ENCODE data around the gene SLF2. TPM values are rescaled to one million over a fixed set of nuclear protein-coding genes. Genes with fewer than 3 reads are reported as not detected.

SLF2 gene
- total RNA-seq, 2 experiments from 2014 or later, result 30.9 to 34.3 TPM

DNA sequence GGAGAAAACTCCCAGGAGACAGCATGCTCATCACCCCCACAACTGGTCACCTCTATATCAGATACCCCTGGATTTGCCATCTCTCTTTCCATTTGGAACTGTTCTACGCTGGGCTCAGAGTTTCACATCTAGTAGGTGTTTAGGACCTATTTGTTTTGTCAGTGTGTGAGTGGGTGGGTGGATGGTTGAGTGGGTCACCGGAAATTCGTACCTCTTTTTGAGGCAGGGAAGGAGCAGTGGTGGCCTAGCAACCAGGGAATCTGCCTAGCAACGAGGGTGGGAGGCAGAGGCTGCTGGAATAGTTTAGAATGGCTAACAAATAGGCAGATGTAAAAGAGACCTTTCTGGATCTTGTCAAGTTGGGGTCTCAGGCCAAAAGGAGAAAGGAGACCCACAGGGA, 23.2 kb upstream of the SLF2 start:
- POLR2A ChIA-PET, result no interaction called here
- intact Hi-C loops (cut with DNase I, micrococcal nuclease), result no loop called here
- peaks cover 21% of the 10 kb centered on the region for H3K27me3 Mint-ChIP-seq
- CTCF ChIA-PET, result interaction anchor here (0.8 to 1.7 kb wide), 4 partner anchors 13 to 280 kb away, joined by 3 to 5 read pairs (median 4); no protein-coding TSS in a partner anchor
- H3K27ac Mint-ChIP-seq, result no peak overlapping the region
- ATAC-seq (no peak), DNase-seq (no peak)
- peaks cover 4% of the 10 kb centered on the region for H3K4me1 Mint-ChIP-seq
- no peak overlapping the region for H3K4me3 Mint-ChIP-seq
- H3K36me3 Mint-ChIP-seq (ENCODE audit: low read depth), result no peaks in the 10 kb centered on the region
- no peaks in the 10 kb centered on the region for H3K9me3 Mint-ChIP-seq (ENCODE audit: low read depth)

DNA sequence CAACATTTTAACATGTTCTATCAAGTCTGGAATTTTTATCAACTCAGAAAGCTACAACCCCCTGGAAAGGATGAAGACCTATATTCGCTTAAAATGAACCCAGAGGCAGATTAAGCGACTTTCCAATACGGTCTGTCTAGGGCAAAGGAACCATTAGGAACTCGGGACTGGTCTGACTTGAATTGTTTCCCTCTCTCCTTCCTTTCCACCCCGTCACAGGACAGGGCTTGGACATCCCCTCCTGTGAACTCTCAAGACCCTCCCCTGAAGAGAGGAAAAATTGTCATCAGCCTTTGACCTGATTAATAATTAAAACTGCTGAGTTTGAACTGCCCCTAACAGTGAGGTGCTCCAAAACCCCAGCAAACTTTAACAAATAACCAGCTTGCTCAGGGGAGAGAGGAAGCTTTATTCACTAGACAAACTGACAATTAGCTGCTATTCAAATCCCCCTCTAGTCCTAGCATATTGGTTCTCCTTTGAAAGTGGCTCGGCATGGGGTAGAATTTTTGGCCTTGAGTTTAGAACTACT, 22.6 kb upstream of the SLF2 start:
- H3K4me3 Mint-ChIP-seq, result no peak overlapping the region
- ChIA-PET POLR2A (no interaction called here), CTCF (no interaction called here)
- peaks cover 4% of the 10 kb centered on the region for H3K4me1 Mint-ChIP-seq
- no peaks in the 10 kb centered on the region for H3K36me3 Mint-ChIP-seq (ENCODE audit: low read depth)
- H3K9me3 Mint-ChIP-seq (ENCODE audit: low read depth), result no peaks in the 10 kb centered on the region
- no peak for ATAC-seq
- no peak for DNase-seq
- intact Hi-C loops (cut with DNase I, micrococcal nuclease), result no loop called here
- H3K27ac Mint-ChIP-seq, result no peak overlapping the region
- peaks cover 21% of the 10 kb centered on the region for H3K27me3 Mint-ChIP-seq

DNA sequence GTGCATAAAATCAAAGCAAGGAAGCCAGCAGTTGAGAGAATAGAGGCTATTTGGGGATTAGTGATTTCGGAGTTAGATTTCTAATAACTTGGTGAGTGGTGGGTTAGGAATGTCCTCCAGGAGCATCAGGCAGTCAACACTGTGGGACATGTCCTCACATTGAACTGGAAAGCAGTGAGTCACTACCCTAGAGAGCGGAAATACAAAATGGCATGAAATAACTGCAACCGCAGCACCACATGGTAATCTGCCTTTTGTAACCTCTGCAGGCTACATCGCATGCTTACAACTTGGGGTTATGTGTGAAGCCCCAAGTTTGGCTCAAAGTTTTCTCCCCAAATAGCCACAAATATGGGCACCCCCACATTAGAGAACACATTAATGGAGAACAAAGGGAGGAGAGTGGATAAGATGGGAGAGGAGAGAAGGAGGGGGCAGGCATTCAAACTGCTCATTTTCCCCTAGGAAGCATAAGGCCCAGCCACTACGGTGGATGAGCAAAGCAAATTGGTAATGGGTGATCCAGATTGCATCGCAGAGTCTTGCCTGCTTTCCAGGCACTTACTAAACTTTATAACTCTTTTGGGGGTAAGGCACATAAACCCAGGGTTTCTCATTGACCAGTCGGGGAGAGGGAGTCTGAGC, 22.0 kb upstream of the SLF2 start:
- POLR2A ChIA-PET, result no interaction called here
- peaks cover 4% of the 10 kb centered on the region for H3K4me1 Mint-ChIP-seq
- H3K27me3 Mint-ChIP-seq, result peaks cover 21% of the 10 kb centered on the region
- CTCF ChIA-PET, result no interaction called here
- H3K9me3 Mint-ChIP-seq (ENCODE audit: low read depth), result no peaks in the 10 kb centered on the region
- no peaks in the 10 kb centered on the region for H3K36me3 Mint-ChIP-seq (ENCODE audit: low read depth)
- H3K4me3 Mint-ChIP-seq, result no peak overlapping the region
- no peak overlapping the region for H3K27ac Mint-ChIP-seq
- intact Hi-C loops (cut with DNase I, micrococcal nuclease), result no loop called here
- ATAC-seq, result no peak
- DNase-seq, result no peak

DNA sequence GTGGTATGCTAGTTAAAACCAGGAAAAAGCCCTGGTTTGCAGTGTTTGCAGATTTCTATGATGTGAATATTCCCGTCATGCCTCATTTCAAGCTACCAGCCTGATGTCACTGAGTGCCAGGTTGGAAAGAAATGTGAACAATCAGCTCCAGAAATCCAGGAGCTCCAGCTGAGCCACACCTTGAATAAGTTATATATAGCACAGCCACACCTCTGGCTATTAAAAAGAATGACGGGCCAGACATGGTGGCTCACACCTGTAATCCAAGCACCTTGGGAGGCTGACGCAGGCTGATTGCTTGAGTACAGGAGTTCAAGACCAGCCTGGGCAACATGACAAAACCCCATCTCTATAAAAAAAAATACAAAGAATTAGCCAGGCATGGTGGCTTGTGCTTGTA, 18.7 kb upstream of the SLF2 start:
- H3K27ac Mint-ChIP-seq, result no peak overlapping the region
- ATAC-seq (no peak), DNase-seq (no peak)
- H3K36me3 Mint-ChIP-seq (ENCODE audit: low read depth), result no peaks in the 10 kb centered on the region
- no peaks in the 10 kb centered on the region for H3K9me3 Mint-ChIP-seq (ENCODE audit: low read depth)
- intact Hi-C loops (cut with DNase I, micrococcal nuclease), result no loop called here
- H3K27me3 Mint-ChIP-seq, result peaks cover 22% of the 10 kb centered on the region
- CTCF ChIA-PET, result interaction anchor here (1.0 to 1.4 kb wide), 2 partner anchors 22 to 27 kb away, joined by 4 read pairs; no protein-coding TSS in a partner anchor
- H3K4me3 Mint-ChIP-seq, result no peak overlapping the region
- peaks cover 4% of the 10 kb centered on the region for H3K4me1 Mint-ChIP-seq
- POLR2A ChIA-PET, result no interaction called here

DNA sequence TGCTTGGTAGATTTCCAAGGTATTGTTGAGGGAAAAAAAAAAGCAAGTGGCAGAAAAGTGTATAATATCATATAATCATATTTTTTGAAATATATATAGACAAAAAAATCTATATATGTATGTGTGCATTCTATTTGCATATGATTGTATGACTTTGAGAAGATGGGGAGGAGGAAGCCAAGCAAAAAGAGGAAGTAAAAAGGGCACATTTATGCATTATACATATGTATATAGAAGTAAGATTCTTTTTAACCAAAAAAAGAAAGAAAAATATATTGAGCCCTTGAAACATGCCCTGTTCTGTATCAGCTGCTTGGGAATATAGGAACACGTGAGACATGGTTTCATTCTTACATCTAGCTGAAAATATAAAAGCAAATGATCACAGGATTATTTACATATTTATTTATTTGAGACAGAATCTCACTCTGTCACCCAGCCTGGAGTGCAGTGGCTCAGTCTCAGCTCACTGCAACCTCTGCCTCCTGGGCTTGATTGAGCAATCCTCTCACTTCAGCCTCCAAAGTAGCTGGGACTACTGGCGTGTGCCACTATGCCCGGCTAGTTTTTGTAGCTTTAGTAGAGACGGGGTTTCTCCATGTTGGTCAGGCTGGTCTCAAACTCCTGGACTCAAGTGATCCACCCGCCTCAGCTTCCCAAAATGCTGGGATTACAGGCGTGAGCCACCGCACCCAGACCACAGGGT, 18.0 kb upstream of the SLF2 start:
- peaks cover 18% of the 10 kb centered on the region for H3K27me3 Mint-ChIP-seq
- intact Hi-C loops (cut with DNase I, micrococcal nuclease), result no loop called here

DNA sequence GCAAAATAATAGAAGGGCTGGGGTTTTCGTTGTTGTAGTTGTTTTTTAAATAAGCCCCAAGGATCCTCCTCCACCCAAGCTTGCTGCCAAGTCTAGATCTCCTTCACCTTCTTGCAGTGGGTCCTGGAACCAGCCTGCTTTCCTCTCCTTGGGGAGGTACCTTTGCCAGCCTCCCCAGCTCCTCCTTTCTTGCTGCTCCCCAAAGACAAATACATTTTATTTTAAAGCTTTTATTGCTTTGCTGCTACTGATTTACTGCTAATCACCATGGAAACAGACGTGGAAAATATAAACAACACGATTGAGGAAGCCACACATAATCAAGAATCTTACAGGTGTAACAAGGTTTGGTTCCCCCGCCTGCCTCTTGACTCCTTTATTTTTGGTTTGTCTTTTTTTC, 17.4 kb upstream of the SLF2 start:
- ATAC-seq (no peak), DNase-seq (no peak)
- ChIA-PET POLR2A (interaction anchor here (0.5 kb wide), 1 partner anchor 379 kb away, joined by 3 read pairs; no protein-coding TSS in a partner anchor), CTCF (interaction anchor here (0.7 to 1.4 kb wide), 2 partner anchors 24 to 200 kb away, joined by 4 read pairs; no protein-coding TSS in a partner anchor)
- Mint-ChIP-seq H3K9me3 (ENCODE audit: low read depth) (no peaks in the 10 kb centered on the region), H3K4me3 (no peak overlapping the region), H3K27me3 (peaks cover 15% of the 10 kb centered on the region), H3K36me3 (ENCODE audit: low read depth) (no peaks in the 10 kb centered on the region), H3K4me1 (no peaks in the 10 kb centered on the region), H3K27ac (no peak overlapping the region)
- intact Hi-C loops (cut with DNase I, micrococcal nuclease), result no loop called here

More for the DNA sequence above, 18.0 kb upstream of the SLF2 start:
- ATAC-seq (no peak), DNase-seq (no peak)
- peaks cover under 1% of the 10 kb centered on the region for H3K4me1 Mint-ChIP-seq
- ChIA-PET CTCF (interaction anchor here (1.4 kb wide), 1 partner anchor 23 kb away, joined by 4 read pairs; no protein-coding TSS in a partner anchor), POLR2A (interaction anchor here (0.5 kb wide), 1 partner anchor 378 kb away, joined by 3 read pairs; no protein-coding TSS in a partner anchor)
- H3K4me3 Mint-ChIP-seq, result no peak overlapping the region
- H3K27ac Mint-ChIP-seq, result no peak overlapping the region
- no peaks in the 10 kb centered on the region for H3K36me3 Mint-ChIP-seq (ENCODE audit: low read depth)
- H3K9me3 Mint-ChIP-seq (ENCODE audit: low read depth), result no peaks in the 10 kb centered on the region

DNA sequence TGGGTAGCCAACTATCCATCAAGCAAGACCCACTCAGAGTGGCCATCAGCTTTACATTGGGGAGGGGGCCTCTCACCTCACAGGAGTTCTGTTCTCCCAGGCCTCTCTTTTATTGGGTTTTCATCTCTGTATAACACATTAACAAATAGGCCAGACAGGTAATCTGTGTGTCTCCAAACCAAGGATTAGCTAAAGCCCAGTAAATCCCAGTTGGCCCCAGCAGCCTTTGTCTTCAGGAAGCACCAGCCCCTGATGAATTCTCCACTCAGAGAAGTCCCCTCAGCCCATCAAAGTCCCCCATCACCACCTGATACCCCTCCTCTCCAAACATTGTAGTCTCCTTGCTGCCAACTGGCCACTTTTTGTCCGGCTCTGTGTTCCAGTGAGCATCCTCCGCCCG, 16.9 kb upstream of the SLF2 start:
- CTCF ChIA-PET, result interaction anchor here (0.5 to 1.4 kb wide), 3 partner anchors 8 to 200 kb away, joined by 4 read pairs; no protein-coding TSS in a partner anchor

DNA sequence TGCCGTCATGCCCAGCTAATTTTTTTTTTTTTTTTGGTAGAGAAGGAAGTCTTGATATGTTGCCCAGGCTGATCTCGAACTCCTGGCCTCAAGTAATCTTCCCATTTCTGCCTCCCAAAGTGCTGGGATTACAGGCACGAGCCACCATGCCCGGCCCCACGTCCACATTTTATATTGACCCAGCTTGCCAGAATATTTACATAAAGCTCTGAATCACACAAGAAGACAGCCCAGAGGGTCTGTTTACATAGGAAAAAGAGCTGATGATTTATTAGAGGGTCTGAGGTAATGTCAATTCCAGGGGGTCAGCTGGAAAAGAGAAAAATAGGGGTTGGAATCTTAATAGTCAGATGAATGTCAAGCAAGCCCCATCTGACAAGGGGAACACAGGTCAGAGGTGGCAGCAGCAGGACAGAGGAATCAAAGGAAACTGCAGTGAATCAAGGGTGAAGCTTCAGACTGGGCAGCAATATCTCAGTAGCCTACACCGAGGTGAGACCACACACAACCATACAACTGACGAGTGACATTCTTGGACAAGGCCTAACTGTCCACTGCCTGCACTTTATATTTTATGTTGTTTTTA, 15.8 kb upstream of the SLF2 start:
- ChIA-PET CTCF (interaction anchor here (1.4 kb wide), 1 partner anchor 9 kb away, joined by 4 read pairs; no protein-coding TSS in a partner anchor), POLR2A (no interaction called here)
- no peak for ATAC-seq
- no peak overlapping the region for H3K27ac Mint-ChIP-seq
- H3K27me3 Mint-ChIP-seq, result peaks cover 10% of the 10 kb centered on the region
- DNase-seq, result no peak
- no peaks in the 10 kb centered on the region for H3K4me1 Mint-ChIP-seq
- no peaks in the 10 kb centered on the region for H3K36me3 Mint-ChIP-seq (ENCODE audit: low read depth)
- no peak overlapping the region for H3K4me3 Mint-ChIP-seq
- H3K9me3 Mint-ChIP-seq (ENCODE audit: low read depth), result no peaks in the 10 kb centered on the region
- intact Hi-C loops (cut with DNase I, micrococcal nuclease), result no loop called here

More for the DNA sequence above, 16.9 kb upstream of the SLF2 start:
- peaks cover 10% of the 10 kb centered on the region for H3K27me3 Mint-ChIP-seq
- DNase-seq (no peak), ATAC-seq (no peak)
- H3K27ac Mint-ChIP-seq, result no peak overlapping the region
- H3K4me3 Mint-ChIP-seq, result no peak overlapping the region
- no peaks in the 10 kb centered on the region for H3K4me1 Mint-ChIP-seq
- H3K36me3 Mint-ChIP-seq (ENCODE audit: low read depth), result no peaks in the 10 kb centered on the region
- H3K9me3 Mint-ChIP-seq (ENCODE audit: low read depth), result no peaks in the 10 kb centered on the region
- POLR2A ChIA-PET, result no interaction called here
- intact Hi-C loops (cut with DNase I, micrococcal nuclease), result no loop called here

DNA sequence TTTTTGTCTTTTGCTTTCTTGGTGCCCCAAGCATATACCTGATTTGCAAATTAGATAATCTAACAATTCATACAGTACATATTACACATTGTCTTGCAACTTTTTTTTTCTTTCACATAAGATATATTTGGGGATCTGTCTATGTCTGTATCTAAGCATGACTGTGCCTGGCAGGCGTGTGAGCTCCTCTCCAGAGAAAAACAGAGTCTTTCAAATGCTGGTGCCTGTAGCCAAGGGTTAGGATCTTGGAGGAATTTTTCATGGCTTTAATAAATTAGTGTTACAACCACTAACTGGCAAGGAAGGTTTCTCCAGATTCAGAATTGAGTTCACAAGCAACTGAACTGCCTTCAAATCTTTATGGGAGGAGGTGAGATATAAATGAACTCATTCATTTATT, 14.8 kb upstream of the SLF2 start:
- no peak for DNase-seq
- Mint-ChIP-seq H3K27ac (no peak overlapping the region), H3K27me3 (peaks cover 7% of the 10 kb centered on the region), H3K36me3 (ENCODE audit: low read depth) (no peaks in the 10 kb centered on the region), H3K4me3 (no peak overlapping the region), H3K9me3 (ENCODE audit: low read depth) (no peaks in the 10 kb centered on the region), H3K4me1 (no peaks in the 10 kb centered on the region)
- POLR2A ChIA-PET, result no interaction called here
- intact Hi-C loops (cut with DNase I, micrococcal nuclease), result no loop called here
- no peak for ATAC-seq
- CTCF ChIA-PET, result no interaction called here

DNA sequence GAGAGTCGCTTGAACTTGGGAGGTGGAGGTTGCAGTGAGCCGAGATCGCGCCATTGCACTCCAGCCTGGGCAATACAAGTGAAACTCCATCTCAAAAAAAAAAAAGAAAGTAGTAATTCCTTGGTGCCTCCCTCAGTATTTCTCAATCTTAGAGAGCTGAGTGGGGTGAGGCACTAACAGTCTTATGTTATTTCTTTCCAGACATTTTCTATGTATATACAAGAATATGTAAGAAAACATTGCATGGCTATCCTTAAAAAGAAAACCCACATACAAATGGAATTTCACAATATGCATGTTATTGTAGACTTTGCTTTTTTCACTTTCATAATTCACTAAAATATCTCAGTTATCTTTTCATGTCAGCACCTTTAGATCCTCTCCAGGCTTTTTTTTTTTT, 13.6 kb upstream of the SLF2 start:
- H3K4me3 Mint-ChIP-seq, result no peak overlapping the region
- no peaks in the 10 kb centered on the region for H3K4me1 Mint-ChIP-seq
- intact Hi-C loops (cut with DNase I, micrococcal nuclease), result no loop called here
- CTCF ChIA-PET, result no interaction called here
- no peaks in the 10 kb centered on the region for H3K36me3 Mint-ChIP-seq (ENCODE audit: low read depth)
- peaks cover 12% of the 10 kb centered on the region for H3K27me3 Mint-ChIP-seq
- no peaks in the 10 kb centered on the region for H3K9me3 Mint-ChIP-seq (ENCODE audit: low read depth)
- ATAC-seq (no peak), DNase-seq (no peak)
- POLR2A ChIA-PET, result no interaction called here
- no peak overlapping the region for H3K27ac Mint-ChIP-seq

DNA sequence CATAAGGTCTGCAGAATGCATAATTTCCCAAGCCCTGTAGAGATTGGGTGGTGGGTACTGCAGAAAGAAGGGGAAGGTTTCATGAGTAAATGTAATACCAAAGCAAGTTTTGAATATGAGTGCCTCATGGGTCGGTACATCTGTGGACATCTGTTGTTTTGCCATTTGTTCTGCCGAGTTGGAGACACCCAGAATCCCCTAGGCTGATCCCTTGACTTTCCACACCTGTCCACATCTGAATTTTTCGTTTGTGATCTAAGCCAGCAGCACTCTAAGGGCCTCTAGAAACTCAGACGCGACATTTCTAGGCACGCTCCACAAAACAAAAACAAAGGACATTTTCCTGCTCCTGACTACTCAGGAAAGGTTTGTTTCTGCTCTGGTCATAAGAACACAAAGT, 11.7 kb upstream of the SLF2 start:
- H3K36me3 Mint-ChIP-seq (ENCODE audit: low read depth), result no peaks in the 10 kb centered on the region
- ChIA-PET CTCF (no interaction called here), POLR2A (no interaction called here)
- H3K4me1 Mint-ChIP-seq, result no peaks in the 10 kb centered on the region
- no peak overlapping the region for H3K4me3 Mint-ChIP-seq
- no peak for DNase-seq
- intact Hi-C loops (cut with DNase I, micrococcal nuclease), result no loop called here
- no peak overlapping the region for H3K27ac Mint-ChIP-seq
- H3K27me3 Mint-ChIP-seq, result peaks cover 14% of the 10 kb centered on the region
- H3K9me3 Mint-ChIP-seq (ENCODE audit: low read depth), result no peaks in the 10 kb centered on the region
- no peak for ATAC-seq
